HG03108 (cell line): ENCODE data around the gene SIN3A.
"Not testable (repeated sequence)": the region's sequence is repeated elsewhere in the genome, so short reads cannot be mapped to it uniquely, and the experiment has no call there.

Source experiments
- ATAC-seq: cut with Tn5 transposase; IDR thresholded peaks from one replicate; pipeline ENCODE4 v1.9.1; 2021; ENCODE audit warnings: moderate library complexity; ENCODE audit not compliant: unreplicated experiment

The SIN3A gene

DNA sequence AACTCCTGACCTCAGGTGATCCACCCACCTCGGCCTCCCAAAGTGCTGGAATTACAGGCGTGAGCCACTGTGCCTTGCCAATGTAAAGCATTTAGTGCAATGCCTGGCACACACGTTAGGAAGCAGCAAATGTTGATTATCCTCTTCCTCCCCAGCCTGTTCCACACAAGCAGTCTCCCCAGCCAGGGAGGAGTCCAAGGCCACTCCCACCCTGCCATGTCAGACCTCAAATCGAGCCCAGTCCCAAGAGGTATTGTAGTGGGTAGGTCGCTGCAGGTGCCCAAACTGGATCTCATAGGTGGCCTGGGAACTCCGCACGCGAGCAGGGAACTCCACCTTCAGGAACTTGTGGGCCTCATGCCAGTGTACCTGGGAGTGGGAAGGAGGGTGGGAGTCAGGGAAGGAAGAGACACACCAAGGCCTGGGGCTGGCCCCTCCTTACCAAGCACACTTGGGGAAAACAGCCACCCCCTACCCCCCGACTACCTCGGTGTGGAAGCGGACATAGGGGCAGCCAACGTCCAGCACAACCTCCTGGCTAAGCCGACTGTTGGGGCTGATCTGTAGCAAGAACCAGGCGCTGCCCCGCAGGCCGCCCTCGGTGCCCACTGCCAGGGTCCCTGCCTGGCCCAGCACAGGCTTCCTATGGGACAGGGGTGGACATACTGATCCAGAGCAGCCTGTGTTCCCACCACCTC lies 93.4 kb downstream of the SIN3A start:
- ATAC-seq: no peak

DNA sequence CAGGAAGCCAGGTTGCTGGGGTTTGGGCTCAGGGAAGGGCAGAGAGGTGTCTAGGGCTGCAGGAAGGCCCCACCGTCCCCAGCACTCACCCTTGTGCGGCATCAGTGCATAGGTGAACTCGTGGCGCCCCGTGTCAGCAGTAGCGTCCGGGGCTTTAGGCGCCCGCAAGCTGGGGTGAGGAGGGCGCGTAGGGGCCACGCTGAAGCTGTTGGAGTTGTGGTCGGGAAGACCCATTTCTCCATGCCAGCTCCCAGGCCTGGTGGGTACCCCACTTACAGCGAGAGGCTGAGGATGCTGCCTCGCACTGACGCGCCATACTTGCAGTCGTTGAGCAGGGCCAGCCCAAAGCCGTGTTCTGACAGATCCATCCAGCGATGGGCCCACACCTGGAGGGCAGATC lies 95.0 kb downstream of the SIN3A start:
- ATAC-seq: no peak

GRCh38 chr15:75356006-75356405 lies 95.5 kb downstream of the SIN3A start:
- no peak for ATAC-seq

DNA sequence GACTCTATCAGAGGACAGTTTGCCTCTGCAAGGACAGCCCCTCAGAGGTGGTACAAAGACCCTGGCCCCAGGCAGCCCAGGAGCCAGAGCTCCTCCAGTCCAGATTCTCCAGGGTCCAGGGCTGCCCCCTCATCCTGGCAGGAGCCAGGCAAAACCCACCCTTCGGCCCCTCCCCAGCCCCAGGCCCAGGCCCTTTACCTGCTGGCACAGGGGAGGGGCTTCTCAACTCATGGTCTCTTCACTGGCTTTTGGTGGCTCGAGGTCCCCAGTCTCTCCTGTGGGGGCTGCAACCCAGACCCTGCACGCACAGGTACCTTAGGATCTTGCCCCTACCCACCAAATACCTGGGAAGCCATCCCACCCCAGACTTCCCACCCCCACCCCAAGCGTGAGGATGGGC lies 96.1 kb downstream of the SIN3A start:
- no peak for ATAC-seq

- ATAC-seq: no peak
These were observed 97.0 kb downstream of the SIN3A start for GRCh38 chr15:75354454-75354853.

DNA sequence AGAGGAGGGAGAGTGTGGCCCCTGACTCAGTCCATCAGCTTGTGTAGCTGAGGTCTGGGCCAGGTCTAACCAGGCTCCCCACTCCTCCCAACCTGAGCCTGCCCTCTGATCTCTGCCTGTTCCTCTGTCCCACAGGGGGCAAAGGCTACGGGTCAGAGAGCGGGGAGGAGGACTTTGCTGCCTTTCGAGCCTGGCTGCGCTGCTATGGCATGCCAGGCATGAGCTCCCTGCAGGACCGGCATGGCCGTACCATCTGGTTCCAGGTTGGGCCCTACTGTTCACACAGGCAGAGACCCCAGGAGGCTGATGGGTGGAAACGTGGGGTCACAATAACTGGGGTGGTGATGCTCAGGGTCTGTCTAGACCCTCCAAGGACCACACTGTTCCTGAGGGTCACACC lies 97.9 kb downstream of the SIN3A start:
- ATAC-seq: no peak

DNA sequence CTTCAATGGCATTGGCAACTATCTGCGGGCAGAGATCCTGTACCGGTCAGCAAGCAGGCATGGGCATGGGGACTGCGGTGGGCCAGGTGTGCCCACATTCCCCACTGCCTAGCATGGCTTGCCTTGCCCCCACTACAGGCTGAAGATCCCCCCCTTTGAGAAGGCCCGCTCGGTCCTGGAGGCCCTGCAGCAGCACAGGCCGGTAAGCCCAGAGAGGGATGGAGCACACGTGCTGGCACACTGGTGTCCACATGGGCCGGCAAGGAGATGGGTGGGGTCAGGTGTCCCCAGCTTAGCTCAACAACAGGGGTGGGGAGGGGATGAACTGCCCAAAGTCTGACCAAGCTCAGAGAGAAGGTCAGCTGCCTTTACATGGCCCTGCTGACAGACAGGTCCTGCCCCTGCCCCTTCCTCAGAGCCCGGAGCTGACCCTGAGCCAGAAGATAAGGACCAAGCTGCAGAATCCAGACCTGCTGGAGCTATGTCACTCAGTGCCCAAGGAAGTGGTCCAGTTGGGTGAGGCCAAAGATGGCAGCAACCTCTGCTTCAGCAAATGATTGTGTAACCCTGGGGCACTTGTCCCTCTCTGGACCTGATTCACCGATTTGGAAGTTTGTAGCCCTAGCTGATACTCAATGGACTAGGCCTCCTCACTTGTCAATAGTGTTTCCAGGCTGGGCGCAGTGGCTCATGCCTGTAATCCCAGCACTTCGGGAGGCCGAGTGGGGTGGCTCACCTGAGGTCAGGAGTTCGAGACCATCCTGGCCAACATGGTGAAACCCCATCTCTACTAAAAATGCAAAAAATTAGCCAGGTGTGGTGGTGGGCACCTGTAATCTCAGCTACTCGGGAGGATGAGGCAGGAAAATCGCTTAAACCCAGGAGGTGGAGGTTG lies 99.1 kb downstream of the SIN3A start:
- no peak for ATAC-seq

DNA sequence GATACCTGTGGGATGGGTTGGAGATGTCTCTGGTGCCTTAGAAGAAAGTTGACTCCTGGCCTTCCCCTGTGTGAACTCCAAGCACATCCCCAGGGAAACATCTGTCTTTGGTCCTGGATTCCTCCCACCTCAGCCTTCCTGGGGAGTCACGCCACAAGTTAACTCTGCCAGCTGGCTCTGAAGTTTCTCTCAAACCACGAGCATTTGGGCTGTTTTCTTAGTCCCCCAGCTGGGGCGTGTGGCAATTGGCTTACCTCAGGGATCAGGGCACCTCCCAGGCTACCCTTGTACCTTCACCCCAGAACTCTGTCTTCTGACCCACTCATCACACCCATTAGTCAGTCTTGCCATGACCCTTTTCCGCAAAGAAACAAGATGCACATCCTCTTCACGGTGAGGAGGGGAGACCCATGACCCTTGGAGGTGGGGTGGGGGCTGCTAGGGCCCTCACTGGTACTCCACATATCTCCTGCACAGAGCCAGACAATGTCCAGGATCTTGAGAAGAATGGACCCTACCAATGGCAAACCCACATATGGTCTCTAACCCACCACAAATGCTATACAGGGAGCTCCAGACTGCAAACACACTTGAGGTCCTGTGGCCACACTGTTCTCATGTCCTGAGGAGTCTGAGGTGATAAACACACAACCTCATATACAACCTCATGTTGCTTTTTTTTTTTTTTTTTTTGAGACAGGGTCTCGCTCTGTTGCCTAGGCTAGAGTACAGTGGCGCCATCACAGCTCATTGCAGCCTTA lies 100.7 kb downstream of the SIN3A start:
- ATAC-seq: no peak

DNA sequence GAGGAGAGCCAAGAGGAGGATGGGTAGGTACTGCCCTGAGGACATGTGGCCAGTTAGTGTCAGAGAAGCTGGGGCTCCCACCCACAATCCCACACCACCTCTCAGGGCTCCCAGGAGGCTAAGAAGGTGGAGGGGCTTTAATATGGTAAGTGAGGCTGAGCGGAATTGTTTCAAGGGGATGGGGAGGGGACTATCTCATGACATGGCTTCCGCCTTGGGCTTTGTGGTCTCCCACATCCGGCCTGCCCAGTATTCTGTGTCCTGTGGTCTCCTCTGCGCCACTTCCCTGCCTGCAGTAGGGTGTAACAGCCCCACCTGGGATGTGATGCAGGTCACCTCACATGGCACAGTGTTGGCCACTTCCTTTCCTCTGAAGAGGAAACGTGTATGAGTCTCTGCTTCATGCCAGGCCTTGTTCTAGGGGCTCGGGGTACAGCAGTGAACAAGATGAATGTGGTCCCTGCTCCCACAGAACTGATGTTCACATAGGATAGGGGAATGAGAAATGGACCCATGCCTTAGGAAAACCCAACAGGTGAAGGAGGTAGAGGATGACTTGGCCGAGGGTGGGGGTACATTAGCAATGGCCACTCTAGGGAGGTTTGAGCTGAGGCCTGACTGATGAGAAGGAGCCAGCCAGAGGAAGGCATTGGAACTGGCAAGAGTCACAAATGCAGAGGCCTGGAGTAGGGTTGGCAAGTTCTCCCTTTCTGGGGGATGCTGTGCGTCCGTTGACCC lies 101.5 kb downstream of the SIN3A start:
- ATAC-seq: no peak

GRCh38 chr15:75349351-75349669 lies 102.2 kb downstream of the SIN3A start:
- ATAC-seq: not testable (repeated sequence)

DNA sequence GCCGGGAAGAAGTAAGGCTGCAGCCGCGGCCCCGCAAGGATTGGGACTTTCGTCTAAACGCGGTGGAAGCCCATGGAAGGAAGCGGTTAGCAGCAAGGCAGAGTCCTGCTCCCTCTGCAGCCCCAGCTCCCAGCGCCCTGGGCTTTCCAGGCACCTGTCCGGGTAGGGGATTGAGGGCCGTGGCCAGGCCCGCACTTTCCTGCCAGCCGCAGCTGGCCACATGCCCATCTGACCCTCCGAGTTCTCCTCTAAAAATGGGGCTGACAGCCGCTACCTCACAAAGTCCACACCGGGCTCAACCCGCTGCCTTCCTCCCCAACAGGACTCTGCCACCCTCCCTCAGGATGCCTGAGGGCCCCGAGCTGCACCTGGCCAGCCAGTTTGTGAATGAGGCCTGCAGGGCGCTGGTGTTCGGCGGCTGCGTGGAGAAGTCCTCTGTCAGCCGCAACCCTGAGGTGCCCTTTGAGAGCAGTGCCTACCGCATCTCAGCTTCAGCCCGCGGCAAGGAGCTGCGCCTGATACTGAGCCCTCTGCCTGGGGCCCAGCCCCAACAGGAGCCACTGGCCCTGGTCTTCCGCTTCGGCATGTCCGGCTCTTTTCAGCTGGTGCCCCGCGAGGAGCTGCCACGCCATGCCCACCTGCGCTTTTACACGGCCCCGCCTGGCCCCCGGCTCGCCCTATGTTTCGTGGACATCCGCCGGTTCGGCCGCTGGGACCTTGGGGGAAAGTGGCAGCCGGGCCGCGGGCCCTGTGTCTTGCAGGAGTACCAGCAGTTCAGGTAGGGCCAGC lies 102.7 kb downstream of the SIN3A start:
- ATAC-seq: no peak

GRCh38 chr15:75348034-75348561 lies 103.4 kb downstream of the SIN3A start:
- ATAC-seq: no peak

- ATAC-seq: no peak
These were observed 104.1 kb downstream of the SIN3A start for GRCh38 chr15:75347222-75348033.

DNA sequence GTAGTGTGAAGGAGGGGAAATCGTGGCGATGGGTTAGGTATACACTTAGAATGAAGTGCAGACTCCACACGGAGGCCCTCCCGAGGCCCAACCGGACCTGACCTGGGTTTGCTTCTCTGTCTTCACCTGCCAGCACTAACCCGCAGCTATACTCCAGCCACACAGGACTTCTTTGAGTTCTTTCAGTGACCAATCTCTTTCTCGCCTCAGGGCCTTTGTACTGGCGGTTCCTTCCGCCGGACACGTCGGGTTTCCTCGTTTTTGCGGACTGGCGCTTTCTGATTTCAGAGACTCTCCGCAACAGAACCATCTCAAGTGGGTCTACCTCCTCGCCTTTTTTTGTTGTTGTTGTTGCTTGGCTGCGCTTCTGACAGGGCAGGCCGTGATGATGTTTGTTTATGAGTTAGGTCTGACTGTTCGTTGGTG lies 104.7 kb downstream of the SIN3A start, which contains the start of gene NEIL1:
Gene NEIL1, plus strand, starts transcription at position 244 of the 426 bp plus-strand sequence. CDS start 1,867 bp downstream, outside the sequence.
- no peak for ATAC-seq

DNA sequence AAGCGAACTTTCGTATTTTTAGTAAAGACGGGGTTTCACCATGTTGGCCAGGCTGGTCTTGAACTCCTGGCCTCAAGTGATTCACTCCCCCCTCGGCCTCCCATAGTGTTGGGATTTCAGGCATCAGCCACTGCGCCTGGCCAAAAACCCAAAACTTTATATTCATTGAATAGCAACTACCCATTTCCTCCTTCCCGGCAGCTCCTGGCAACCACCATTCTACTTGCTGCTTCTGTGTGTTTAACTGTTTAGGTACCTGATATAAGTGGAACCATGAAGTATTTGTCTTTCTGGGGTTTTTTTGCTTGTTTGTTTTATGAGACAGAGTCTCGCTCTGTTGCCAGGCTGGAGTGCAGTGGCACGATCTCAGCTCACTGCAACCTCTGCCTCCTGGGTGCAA lies 107.5 kb downstream of the SIN3A start:
- not testable (repeated sequence) for ATAC-seq

DNA sequence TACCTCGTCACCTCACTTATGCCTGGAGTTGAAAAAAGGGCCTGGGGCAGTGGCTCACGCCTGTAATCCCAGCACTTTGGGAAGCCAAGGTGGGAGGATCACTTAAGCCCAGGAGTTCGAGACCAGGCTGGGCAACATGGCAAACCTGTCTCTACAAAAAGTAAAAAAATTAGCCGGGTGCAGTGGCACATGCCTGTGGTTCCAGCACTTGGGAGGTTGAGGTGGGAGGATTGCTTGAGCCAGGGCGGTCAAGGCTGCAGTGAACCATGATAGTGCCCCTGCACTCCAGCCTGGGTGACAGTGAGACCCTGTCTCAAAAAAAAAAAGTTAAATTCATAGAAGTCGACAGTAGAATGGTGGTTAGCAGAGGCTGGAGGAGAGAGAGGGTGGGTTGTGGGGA lies 109.3 kb downstream of the SIN3A start:
- no peak for ATAC-seq

DNA sequence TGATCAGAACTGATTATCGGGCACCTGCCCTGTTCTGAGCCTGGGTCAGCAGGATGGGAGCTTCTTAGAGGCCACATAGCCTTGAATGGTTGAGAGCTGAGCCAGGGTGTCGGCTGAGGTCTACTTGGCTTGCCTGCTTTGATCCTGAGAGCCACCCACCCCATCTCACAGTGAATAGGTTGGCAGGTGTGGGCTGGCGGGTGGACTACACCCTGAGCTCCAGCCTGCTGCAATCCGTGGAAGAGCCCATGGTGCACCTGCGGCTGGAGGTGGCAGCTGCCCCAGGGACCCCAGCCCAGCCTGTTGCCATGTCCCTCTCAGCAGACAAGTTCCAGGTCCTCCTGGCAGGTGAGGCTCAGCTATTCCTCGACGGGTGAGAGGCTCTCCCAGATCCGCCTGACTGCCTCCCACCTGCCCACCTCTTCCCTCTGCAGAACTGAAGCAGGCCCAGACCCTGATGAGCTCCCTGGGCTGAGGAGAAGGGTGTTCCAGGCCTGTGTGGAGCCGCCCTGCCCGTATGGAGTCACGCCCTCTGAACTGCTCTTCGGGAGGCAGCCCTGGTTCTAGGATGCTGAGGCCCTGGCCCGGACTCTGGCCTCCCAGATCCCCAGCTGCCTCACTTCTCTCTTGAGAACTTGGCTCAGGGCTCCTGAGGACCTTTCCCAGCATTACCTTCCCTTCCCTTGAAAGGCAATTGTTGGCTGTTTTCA lies 111.8 kb downstream of the SIN3A start:
- no peak for ATAC-seq

DNA sequence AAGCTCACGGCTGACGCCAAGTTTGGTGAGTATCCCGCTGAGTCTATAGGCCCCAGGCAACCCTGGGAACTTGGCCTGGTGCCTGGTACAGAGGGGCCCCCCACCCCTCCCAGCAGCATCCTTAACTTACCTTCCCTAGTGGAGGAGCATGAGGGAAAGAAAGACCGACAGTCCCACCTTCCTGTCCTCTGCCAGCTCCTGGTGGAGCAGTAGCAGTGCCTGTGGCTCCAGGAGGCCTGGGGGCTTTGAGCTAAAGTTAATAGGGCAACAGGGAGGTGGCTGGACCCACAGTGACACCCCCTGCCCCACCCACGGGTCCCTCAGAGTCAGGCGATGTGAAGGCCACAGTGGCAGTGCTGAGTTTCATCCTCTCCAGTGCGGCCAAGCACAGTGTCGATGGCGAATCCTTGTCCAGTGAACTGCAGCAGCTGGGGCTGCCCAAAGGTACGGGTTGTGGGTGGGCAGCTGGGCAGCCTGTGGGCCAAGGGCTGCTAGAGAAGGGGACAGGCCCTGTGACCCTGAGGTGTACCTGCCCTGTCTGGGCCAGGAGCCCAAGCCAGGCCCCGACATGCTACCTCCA lies 112.7 kb downstream of the SIN3A start:
- ATAC-seq: no peak
